ENCODE measurements around the gene DIABLO. TPM values are rescaled to one million over a fixed set of nuclear protein-coding genes. Genes with fewer than 3 reads are reported as not detected.

The DIABLO gene
- total and polyA plus RNA-seq, 3 experiments from 2014 or later, result 63.4 to 71.8 (median 64.2) TPM

GRCh38 chr12:122160761-122161160 lies 65.1 kb downstream of the DIABLO start:
- peaks cover 5% of the 10 kb centered on the region for H3K4me1 ChIP-seq (ENCODE audit: insufficient read depth, low read length)
- H3K9me3 Mint-ChIP-seq, result no peaks in the 10 kb centered on the region
- CTCF ChIA-PET, result no interaction called here
- H3K4me3 ChIP-seq (ENCODE audit: low read length), result no peak overlapping the region
- no peak for DNase-seq
- H3K9me3 ChIP-seq (ENCODE audit: low read length), result no peaks in the 10 kb centered on the region
- H3K27me3 Mint-ChIP-seq, result peaks cover 0 to 1% of the 10 kb centered on the region in 2 donors
- no peaks in the 10 kb centered on the region for H3K27me3 ChIP-seq (ENCODE audit: insufficient read depth, low read length, poor library complexity, severe bottlenecking)
- no peaks in the 10 kb centered on the region for H3K36me3 Mint-ChIP-seq
- peaks cover 16 to 22% (median 21%) of the 10 kb centered on the region in 3 donors for H3K4me1 Mint-ChIP-seq
- peak overlapping the region in 1 of 7 donors; percentile 37 for H3K4me3 Mint-ChIP-seq
- POLR2A ChIA-PET, result no interaction called here
- no peak overlapping the region for H3K27ac ChIP-seq (ENCODE audit: low read depth, low read length)
- no peaks in the 10 kb centered on the region for H3K36me3 ChIP-seq (ENCODE audit: insufficient read depth, low read length)
- H3K27ac Mint-ChIP-seq, result peak overlapping the region in 1 of 8 donors; percentile 38

- CTCF ChIA-PET, result no interaction called here
- no peak for DNase-seq
- no peak overlapping the region for H3K27ac Mint-ChIP-seq
- H3K9me3 Mint-ChIP-seq, result no peaks in the 10 kb centered on the region
- Histone ChIP-seq H3K27me3 (ENCODE audit: insufficient read depth, low read length, poor library complexity, severe bottlenecking) (no peaks in the 10 kb centered on the region), H3K4me1 (ENCODE audit: insufficient read depth, low read length) (peaks cover 5% of the 10 kb centered on the region), H3K36me3 (ENCODE audit: insufficient read depth, low read length) (no peaks in the 10 kb centered on the region), H3K27ac (ENCODE audit: low read depth, low read length) (no peak overlapping the region), H3K4me3 (ENCODE audit: low read length) (no peak overlapping the region), H3K9me3 (ENCODE audit: low read length) (no peaks in the 10 kb centered on the region)
- no peaks in the 10 kb centered on the region for H3K36me3 Mint-ChIP-seq
- peak overlapping the region in 1 of 7 donors; percentile 42 for H3K4me3 Mint-ChIP-seq
- POLR2A ChIA-PET, result interaction anchor here (0.7 kb wide), 1 partner anchor 142 kb away, joined by 3 read pairs; no protein-coding TSS in a partner anchor
- peaks cover 16 to 22% (median 21%) of the 10 kb centered on the region in 3 donors for H3K4me1 Mint-ChIP-seq
- peaks cover 0 to under 1% of the 10 kb centered on the region in 2 donors for H3K27me3 Mint-ChIP-seq
These were observed 66.0 kb downstream of the DIABLO start for GRCh38 chr12:122159882-122160281.

- Mint-ChIP-seq H3K36me3 (no peaks in the 10 kb centered on the region), H3K4me1 (peaks cover 14 to 22% (median 21%) of the 10 kb centered on the region in 3 donors), H3K9me3 (no peaks in the 10 kb centered on the region), H3K27me3 (peaks cover 0 to 1% of the 10 kb centered on the region in 2 donors), H3K4me3 (no peak overlapping the region), H3K27ac (no peak overlapping the region)
- ChIA-PET POLR2A (interaction anchor here (0.5 kb wide), 1 partner anchor 9 kb away, joined by 3 read pairs; no protein-coding TSS in a partner anchor), CTCF (interaction anchor here (0.7 kb wide), 1 partner anchor 20 kb away, joined by 3 read pairs; no protein-coding TSS in a partner anchor)
- H3K27me3 ChIP-seq (ENCODE audit: insufficient read depth, low read length, poor library complexity, severe bottlenecking), result no peaks in the 10 kb centered on the region
- no peak for DNase-seq
- H3K4me3 ChIP-seq (ENCODE audit: low read length), result no peak overlapping the region
- H3K9me3 ChIP-seq (ENCODE audit: low read length), result no peaks in the 10 kb centered on the region
- no peak overlapping the region for H3K27ac ChIP-seq (ENCODE audit: low read depth, low read length)
- H3K36me3 ChIP-seq (ENCODE audit: insufficient read depth, low read length), result no peaks in the 10 kb centered on the region
- H3K4me1 ChIP-seq (ENCODE audit: insufficient read depth, low read length), result peaks cover 5% of the 10 kb centered on the region
These were observed 67.1 kb downstream of the DIABLO start for GRCh38 chr12:122158700-122159285.

Other genes with a start within 250 kb of the DIABLO start
- 1 to 10 TPM; 2.5 to 3.0 TPM for gene BCL7A, start 204.2 kb downstream of the DIABLO start, total RNA-seq
- 3.3 TPM for gene BCL7A, start 204.2 kb downstream of the DIABLO start, polyA plus RNA-seq
- gene MLXIP, start 147.3 kb downstream of the DIABLO start, total RNA-seq, result 10 to 100 TPM; 32.1 to 33.9 TPM
- gene MLXIP, start 147.3 kb downstream of the DIABLO start, polyA plus RNA-seq, result 18.3 TPM
- 1 to 10 TPM; 4.1 to 5.1 TPM for gene IL31, start 51.8 kb downstream of the DIABLO start, total RNA-seq
- not detected for gene IL31, start 51.8 kb downstream of the DIABLO start, polyA plus RNA-seq
- under 1 TPM; 0.18 to 0.26 TPM for gene LRRC43, start 42.9 kb downstream of the DIABLO start, total RNA-seq
- gene LRRC43, start 42.9 kb downstream of the DIABLO start, polyA plus RNA-seq, result 0.25 TPM
- under 1 TPM; 0.15 to 0.18 TPM for gene B3GNT4, start 22.3 kb downstream of the DIABLO start, total RNA-seq
- 0.22 TPM for gene B3GNT4, start 22.3 kb downstream of the DIABLO start, polyA plus RNA-seq
- 10 to 100 TPM; 43.1 to 44.2 TPM for gene VPS33A, start 40.4 kb upstream of the DIABLO start, total RNA-seq
- gene VPS33A, start 40.4 kb upstream of the DIABLO start, polyA plus RNA-seq, result 30.6 TPM
- 10 to 100 TPM; 43.9 to 48.2 TPM for gene CLIP1, start 196.6 kb upstream of the DIABLO start, total RNA-seq
- 27.3 TPM for gene CLIP1, start 196.6 kb upstream of the DIABLO start, polyA plus RNA-seq

Measured in CD8-positive, alpha-beta memory T cell (primary cell).